Transverse colon (tissue), 4 donors: ENCODE measurements around the gene FBLN5. TPM values are rescaled to one million over a fixed set of nuclear protein-coding genes. Genes with fewer than 3 reads are reported as not detected.

Experiments used
- DNase-seq: peaks from one replicate; pipeline ENCODE4 v3.0.0-alpha.2; 2019
- H3K27ac ChIP-seq, 4 donors: fragments of 200-600 bp; sonication (generic); 2 replicates each; pipeline ENCODE4 v1.5.1; 2016 to 2018; ENCODE audit warnings: inconsistent platforms in 4 of 4
- H3K27me3 ChIP-seq: fragments of 200-600 bp; sonication (generic); 2 replicates; pipeline ENCODE4 v1.5.1; 2017; ENCODE audit warnings: inconsistent platforms
- H3K36me3 ChIP-seq, 4 donors: fragments of 200-600 bp; sonication (generic); 2 replicates each; pipeline ENCODE4 v1.5.1; 2017 to 2019; ENCODE audit warnings: inconsistent platforms in 4 of 4
- H3K4me1 ChIP-seq, 4 donors: fragments of 200-600 bp; sonication (generic); 2 replicates each; pipeline ENCODE4 v1.5.1; 2017 to 2020; ENCODE audit warnings: inconsistent platforms in 4 of 4
- H3K4me3 ChIP-seq, 4 donors: fragments of 200-600 bp; sonication (generic); 1 replicate in 1 of 4; 2 replicates in 3 of 4; pipeline versions ENCODE4 v1.5.1 to v1.6.1; 2017 to 2019; ENCODE audit warnings: inconsistent platforms in 4 of 4
- H3K9me3 ChIP-seq, 2 donors: fragments of 200-600 bp; sonication (generic); 2 replicates each; pipeline ENCODE4 v1.5.1; 2017 to 2019; ENCODE audit warnings: inconsistent platforms in 2 of 2
- CTCF ChIP-seq, 5 experiments: fragments of 200-600 bp in 3 of 5; fragments of 450-650 bp in 2 of 5; sonication (generic) in 3 of 5; IDR thresholded peaks; 1 replicate in 2 of 5; 2 replicates in 3 of 5; pipeline ENCODE4 v1.5.1; 2016 to 2017; ENCODE audit warnings: antibody characterized with exemption in 5 of 5, inconsistent platforms in 3 of 5, mild to moderate bottlenecking in 2 of 5, moderate library complexity in 1 of 5
- EP300 ChIP-seq: sonication (generic); formaldehyde crosslinking; IDR thresholded peaks from one replicate; pipeline ENCODE4 v1.6.1; 2017; ENCODE audit warnings: antibody characterized with exemption, low read depth
- POLR2A ChIP-seq: fragments of 450-650 bp; IDR thresholded peaks from one replicate; pipeline ENCODE4 v1.6.1; 2016; ENCODE audit warnings: antibody characterized with exemption, mild to moderate bottlenecking, moderate library complexity
- POLR2AphosphoS5 ChIP-seq, 3 donors: sonication (generic); formaldehyde crosslinking; IDR thresholded peaks; one replicate each; pipeline ENCODE4 v1.6.1; 2016; ENCODE audit warnings: antibody characterized with exemption in 3 of 3
- WGBS, 2 donors: methylation state at CpG; one replicate each; pipeline ENCODE4 v1.1.5; 2018; ENCODE audit warnings: low coverage in 1 of 2; 5-methylcytosine and 5-hydroxymethylcytosine counted together
- in situ Hi-C, 4 donors: fragments of 200-750 bp; cut with MboI; loops; one replicate each; pipeline versions ENCODE4 v1.15.0 to v1.15.1; 2017; ENCODE audit warnings: low sequenced_read_pairs in 3 of 4, low pct_ligation_motif_present in 1 of 4, low pct_unique_long_range_greater_than_20kb in 1 of 4
- intact Hi-C: fragments of 100-400 bp; cut with DNase I; formaldehyde crosslinking; loops from one replicate; pipeline ENCODE4 v1.15.1; 2023; ENCODE audit warnings: low total_unique reads
- total RNA-seq, 4 donors: library from RNA; depleted of rRNA; stranded (reverse); fragments of >200 nt; gene quantifications; one replicate each; pipeline ENCODE4 v1.1.0, GENCODE V29; 2016

FBLN5 gene
- total RNA-seq, 4 donors from 2014 or later: 14.6 to 120 (median 38.7) TPM

GRCh38 chr14:91870890-91871289 lies 76.6 kb downstream of the FBLN5 start:
- TF ChIP-seq POLR2A (no peak), EP300 (no peak), CTCF (IDR thresholded peaks at IDR 0.05) (no peak), POLR2AphosphoS5 (IDR thresholded peaks at IDR 0.05) (no peak)
- Histone ChIP-seq H3K4me3 (no peak overlapping the region), H3K4me1 (peaks cover 4 to 57% (median 19%) of the 10 kb centered on the region in 4 donors), H3K9me3 (no peaks in the 10 kb centered on the region), H3K27me3 (no peaks in the 10 kb centered on the region), H3K36me3 (peaks cover 0 to 3% (median 1%) of the 10 kb centered on the region in 4 donors), H3K27ac (peak overlapping the region in 2 of 4 donors; percentile 15 to 59)
- intact Hi-C loops: no loop called here
- DNase-seq: no peak
- WGBS, 2 donors: 50 to 60% methylated on average over 2 of the region's 2 CpGs
- in situ Hi-C loops: no loop called here

GRCh38 chr14:91870001-91870400 lies 77.5 kb downstream of the FBLN5 start:
- Histone ChIP-seq H3K4me1 (peaks cover 4 to 48% (median 19%) of the 10 kb centered on the region in 4 donors), H3K27me3 (no peaks in the 10 kb centered on the region), H3K9me3 (no peaks in the 10 kb centered on the region), H3K36me3 (peaks cover 0 to 3% (median 1%) of the 10 kb centered on the region in 4 donors), H3K4me3 (no peak overlapping the region), H3K27ac (peak overlapping the region in 3 of 4 donors; percentile 15 to 60 (median 59))
- DNase-seq: peak; percentile 32
- 19 to 41% methylated on average over 4 to 16 of the region's 16 CpGs for WGBS, 2 donors
- intact Hi-C loops: no loop called here
- in situ Hi-C loops: no loop called here
- TF ChIP-seq POLR2AphosphoS5 (IDR thresholded peaks at IDR 0.05) (peak in 1 of 3 donors; percentile 12), CTCF (IDR thresholded peaks at IDR 0.05) (no peak), POLR2A (peak; percentile 28)

GRCh38 chr14:91869556-91869955 lies 77.9 kb downstream of the FBLN5 start:
- in situ Hi-C loops (no loop called here), intact Hi-C loops (no loop called here)
- DNase-seq: no peak
- H3K27ac ChIP-seq: peak overlapping the region in 2 of 4 donors; percentile 15 to 59
- no peak for TF ChIP-seq CTCF (IDR thresholded peaks at IDR 0.05)
- no peak for TF ChIP-seq EP300
- no peak for TF ChIP-seq POLR2A
- TF ChIP-seq POLR2AphosphoS5 (IDR thresholded peaks at IDR 0.05): no peak
- 36 to 57% methylated on average over 7 to 8 of the region's 8 CpGs for WGBS, 2 donors
- no peak overlapping the region for H3K4me3 ChIP-seq
- H3K27me3 ChIP-seq: no peaks in the 10 kb centered on the region
- peaks cover 0 to 3% (median 1%) of the 10 kb centered on the region in 4 donors for H3K36me3 ChIP-seq
- no peaks in the 10 kb centered on the region for H3K9me3 ChIP-seq
- peaks cover 4 to 44% (median 19%) of the 10 kb centered on the region in 4 donors for H3K4me1 ChIP-seq

- H3K4me1 ChIP-seq: peaks cover 0 to 29% (median 11%) of the 10 kb centered on the region in 4 donors
- 80 to 88% methylated on average over 1 to 9 of the region's 10 CpGs for WGBS, 2 donors
- H3K4me3 ChIP-seq: peak within 1 kb of the TSS in 1 of 4 donors; percentile 30
- intact Hi-C loops: no loop called here
- TF ChIP-seq EP300 (no peak), POLR2A (no peak), POLR2AphosphoS5 (IDR thresholded peaks at IDR 0.05) (no peak), CTCF (IDR thresholded peaks at IDR 0.05) (no peak)
- no peaks in the 10 kb centered on the region for H3K27me3 ChIP-seq
- in situ Hi-C loops: no loop called here
- H3K27ac ChIP-seq: peak within 1 kb of the TSS; percentile 20 to 52 (median 25)
- no peak for DNase-seq
- peaks cover 0 to 3% (median 1%) of the 10 kb centered on the region in 4 donors for H3K36me3 ChIP-seq
- H3K9me3 ChIP-seq: no peaks in the 10 kb centered on the region
Observed at GRCh38 chr14:91867316-91867988, 80.0 kb downstream of the FBLN5 start, which contains the start of gene TC2N. Gene TC2N (minus strand): TSS chr14:91867536. CDS start chr14:91813769, 53,767 bp downstream.
